Measurements from ENCODE around the gene SCRN1. TPM values are rescaled to one million over a fixed set of nuclear protein-coding genes. Genes with fewer than 3 reads are reported as not detected.

SCRN1 gene
- total RNA-seq, 2 experiments from 2014 or later: 12.0 to 12.2 TPM

DNA sequence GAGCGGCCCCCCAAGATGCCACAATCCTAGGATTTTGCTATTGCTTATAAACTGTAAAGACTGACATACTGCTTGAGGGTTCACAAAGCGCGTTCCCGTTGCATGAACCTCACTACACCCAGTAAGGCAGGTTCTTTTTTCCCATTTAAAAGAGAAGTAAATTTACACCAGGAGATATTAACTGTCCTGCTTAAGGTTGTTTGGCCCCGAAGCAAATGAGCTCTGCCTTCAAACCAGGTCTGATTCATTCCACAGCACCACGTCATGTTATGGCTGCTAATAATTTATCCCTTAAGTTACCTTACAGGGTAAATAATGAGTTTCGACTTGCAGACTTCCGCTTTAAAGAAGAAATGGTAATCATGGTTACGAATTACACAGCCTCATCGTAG is 37.5 kb upstream of the SCRN1 start:
- no peaks in the 10 kb centered on the region for H3K36me3 Mint-ChIP-seq (ENCODE audit: low read depth)
- H3K4me1 Mint-ChIP-seq (ENCODE audit: low read depth): peaks cover 29% of the 10 kb centered on the region
- DNase-seq (no peak), ATAC-seq (peak; percentile 3)
- no peaks in the 10 kb centered on the region for H3K27me3 Mint-ChIP-seq (ENCODE audit: low read depth)
- H3K27ac Mint-ChIP-seq: peak overlapping the region; percentile 86
- POLR2A ChIA-PET: interaction anchor here (0.6 to 0.8 kb wide), 2 partner anchors 122 to 832 kb away, joined by 3 to 4 read pairs; no protein-coding TSS in a partner anchor
- peak overlapping the region; percentile 86 for H3K4me3 Mint-ChIP-seq
- no peaks in the 10 kb centered on the region for H3K9me3 Mint-ChIP-seq (ENCODE audit: insufficient read depth)
- CTCF ChIA-PET: interaction anchor here (0.5 to 5.5 kb wide), 3 partner anchors 35 to 56 kb away, joined by 3 to 42 read pairs (median 4); no protein-coding TSS in a partner anchor

GRCh38 chr7:30026229-30027064 is 36.8 kb upstream of the SCRN1 start, which contains the start of gene FKBP14:
Gene FKBP14 (minus strand): TSS chr7:30026702. CDS start chr7:30026508, 194 bp downstream.
- POLR2A ChIA-PET: no interaction called here
- no peaks in the 10 kb centered on the region for H3K27me3 Mint-ChIP-seq (ENCODE audit: low read depth)
- no peaks in the 10 kb centered on the region for H3K36me3 Mint-ChIP-seq (ENCODE audit: low read depth)
- peak within 1 kb of the TSS; percentile 86 for H3K27ac Mint-ChIP-seq
- H3K9me3 Mint-ChIP-seq (ENCODE audit: insufficient read depth): no peaks in the 10 kb centered on the region
- DNase-seq: peak; percentile 95
- peaks cover 29% of the 10 kb centered on the region for H3K4me1 Mint-ChIP-seq (ENCODE audit: low read depth)
- CTCF ChIA-PET: interaction anchor here (0.9 kb wide), 1 partner anchor 36 kb away, joined by 4 read pairs; no protein-coding TSS in a partner anchor
- ATAC-seq: peak; percentile 89
- H3K4me3 Mint-ChIP-seq: peak within 1 kb of the TSS; percentile 86

GRCh38 chr7:30023524-30023923 is 33.9 kb upstream of the SCRN1 start:
- H3K9me3 Mint-ChIP-seq (ENCODE audit: insufficient read depth): no peaks in the 10 kb centered on the region
- no peak overlapping the region for H3K27ac Mint-ChIP-seq
- no peak overlapping the region for H3K4me3 Mint-ChIP-seq
- ATAC-seq: no peak
- DNase-seq: no peak
- peaks cover 33% of the 10 kb centered on the region for H3K4me1 Mint-ChIP-seq (ENCODE audit: low read depth)
- peaks cover 3% of the 10 kb centered on the region for H3K36me3 Mint-ChIP-seq (ENCODE audit: low read depth)
- H3K27me3 Mint-ChIP-seq (ENCODE audit: low read depth): no peaks in the 10 kb centered on the region
- ChIA-PET POLR2A (no interaction called here), CTCF (interaction anchor here (0.9 to 1.5 kb wide), 2 partner anchors 38 to 41 kb away, joined by 3 to 7 read pairs; no protein-coding TSS in a partner anchor)

DNA sequence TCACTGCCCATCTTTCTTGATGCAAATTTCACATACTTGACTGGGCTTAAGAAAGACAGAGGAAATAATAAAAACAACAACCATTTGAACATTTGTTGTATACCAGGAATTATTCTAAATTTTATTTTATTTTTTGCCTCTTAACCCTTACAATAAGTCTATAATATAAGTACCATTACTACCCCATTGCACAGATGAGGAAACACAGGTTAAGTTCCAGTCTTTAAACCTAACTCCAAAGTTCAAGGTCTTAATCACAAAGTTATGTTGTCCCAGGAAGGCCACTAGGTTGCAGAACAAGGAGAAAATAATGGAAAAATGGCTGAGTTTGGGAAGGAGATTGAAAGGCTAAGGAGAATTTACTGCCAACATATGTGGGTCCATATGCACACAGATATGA is 33.4 kb upstream of the SCRN1 start:
- DNase-seq (no peak), ATAC-seq (no peak)
- Mint-ChIP-seq H3K27ac (no peak overlapping the region), H3K27me3 (ENCODE audit: low read depth) (no peaks in the 10 kb centered on the region), H3K9me3 (ENCODE audit: insufficient read depth) (no peaks in the 10 kb centered on the region), H3K4me3 (no peak overlapping the region), H3K4me1 (ENCODE audit: low read depth) (peaks cover 32% of the 10 kb centered on the region), H3K36me3 (ENCODE audit: low read depth) (peaks cover 5% of the 10 kb centered on the region)
- CTCF ChIA-PET: interaction anchor here (1.5 kb wide), 1 partner anchor 39 kb away, joined by 7 read pairs; no protein-coding TSS in a partner anchor
- POLR2A ChIA-PET: no interaction called here

GRCh38 chr7:30020535-30020934 is 30.9 kb upstream of the SCRN1 start:
- Mint-ChIP-seq H3K4me1 (ENCODE audit: low read depth) (peaks cover 20% of the 10 kb centered on the region), H3K9me3 (ENCODE audit: insufficient read depth) (no peaks in the 10 kb centered on the region), H3K4me3 (no peak overlapping the region), H3K27me3 (ENCODE audit: low read depth) (no peaks in the 10 kb centered on the region), H3K27ac (no peak overlapping the region), H3K36me3 (ENCODE audit: low read depth) (peaks cover 5% of the 10 kb centered on the region)
- POLR2A ChIA-PET: no interaction called here
- no peak for DNase-seq
- CTCF ChIA-PET: no interaction called here
- ATAC-seq: no peak

DNA sequence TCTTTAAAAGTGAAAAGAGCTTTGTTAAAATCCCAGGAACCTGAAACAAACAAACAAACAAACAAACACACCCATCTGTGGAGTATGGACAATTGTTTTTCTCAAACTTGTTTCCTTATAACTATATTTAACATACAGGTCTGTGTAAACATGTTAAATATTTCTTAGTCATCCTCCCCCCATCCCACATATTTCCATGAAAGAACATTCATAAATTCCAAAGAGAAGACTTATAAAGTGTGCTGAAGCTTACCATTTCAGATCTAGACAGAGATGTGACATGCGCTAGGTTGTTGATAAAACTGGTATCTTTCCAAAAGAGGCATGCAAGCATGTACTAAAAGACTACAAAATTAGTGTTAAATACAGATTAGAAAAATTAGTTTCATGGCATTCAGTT is 30.4 kb upstream of the SCRN1 start:
- no peak for DNase-seq
- ATAC-seq: no peak
- ChIA-PET CTCF (interaction anchor here (0.6 to 1.4 kb wide), 2 partner anchors 21 to 42 kb away, joined by 3 to 7 read pairs; no protein-coding TSS in a partner anchor), POLR2A (no interaction called here)
- H3K27ac Mint-ChIP-seq: no peak overlapping the region
- no peaks in the 10 kb centered on the region for H3K27me3 Mint-ChIP-seq (ENCODE audit: low read depth)
- no peak overlapping the region for H3K4me3 Mint-ChIP-seq
- no peaks in the 10 kb centered on the region for H3K9me3 Mint-ChIP-seq (ENCODE audit: insufficient read depth)
- H3K4me1 Mint-ChIP-seq (ENCODE audit: low read depth): peaks cover 14% of the 10 kb centered on the region
- H3K36me3 Mint-ChIP-seq (ENCODE audit: low read depth): peaks cover 5% of the 10 kb centered on the region

DNA sequence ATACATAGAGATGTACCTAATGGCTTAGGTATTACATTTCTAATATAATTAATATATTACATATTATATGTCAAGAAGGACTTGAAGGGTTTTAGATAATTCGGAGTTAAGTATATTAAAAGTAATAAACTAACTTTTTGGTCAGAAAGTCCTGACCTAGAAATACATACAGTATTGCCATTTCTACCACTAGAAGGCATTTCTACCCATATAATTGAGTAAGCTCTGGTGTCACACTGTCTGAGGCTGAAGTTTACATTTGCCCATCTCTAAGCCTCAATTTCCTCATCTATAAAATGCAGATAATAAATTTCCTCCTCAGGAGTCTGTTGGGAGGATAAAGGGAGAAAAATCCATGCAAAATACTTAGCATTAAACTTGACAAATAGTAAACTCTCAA is 29.8 kb upstream of the SCRN1 start:
- ChIA-PET POLR2A (no interaction called here), CTCF (interaction anchor here (0.6 to 1.4 kb wide), 2 partner anchors 22 to 43 kb away, joined by 3 to 7 read pairs; no protein-coding TSS in a partner anchor)
- DNase-seq: no peak
- Mint-ChIP-seq H3K4me1 (ENCODE audit: low read depth) (peaks cover 9% of the 10 kb centered on the region), H3K27me3 (ENCODE audit: low read depth) (no peaks in the 10 kb centered on the region), H3K9me3 (ENCODE audit: insufficient read depth) (no peaks in the 10 kb centered on the region), H3K27ac (no peak overlapping the region), H3K36me3 (ENCODE audit: low read depth) (peaks cover 7% of the 10 kb centered on the region), H3K4me3 (no peak overlapping the region)
- ATAC-seq: no peak

GRCh38 chr7:30018451-30018850 is 28.9 kb upstream of the SCRN1 start:
- CTCF ChIA-PET: no interaction called here

GRCh38 chr7:30012757-30013156 is 23.2 kb upstream of the SCRN1 start:
- H3K4me3 Mint-ChIP-seq: no peak overlapping the region
- no peaks in the 10 kb centered on the region for H3K4me1 Mint-ChIP-seq (ENCODE audit: low read depth)
- no peaks in the 10 kb centered on the region for H3K9me3 Mint-ChIP-seq (ENCODE audit: insufficient read depth)
- no peak overlapping the region for H3K27ac Mint-ChIP-seq
- peaks cover 5% of the 10 kb centered on the region for H3K36me3 Mint-ChIP-seq (ENCODE audit: low read depth)
- ChIA-PET POLR2A (no interaction called here), CTCF (no interaction called here)
- DNase-seq: no peak
- ATAC-seq: no peak
- no peaks in the 10 kb centered on the region for H3K27me3 Mint-ChIP-seq (ENCODE audit: low read depth)

More at GRCh38 chr7:30018451-30018850, 28.9 kb upstream of the SCRN1 start:
- ATAC-seq (no peak), DNase-seq (no peak)
- no peak overlapping the region for H3K27ac Mint-ChIP-seq
- H3K36me3 Mint-ChIP-seq (ENCODE audit: low read depth): peaks cover 7% of the 10 kb centered on the region
- H3K4me3 Mint-ChIP-seq: no peak overlapping the region
- POLR2A ChIA-PET: no interaction called here
- no peaks in the 10 kb centered on the region for H3K27me3 Mint-ChIP-seq (ENCODE audit: low read depth)
- no peaks in the 10 kb centered on the region for H3K9me3 Mint-ChIP-seq (ENCODE audit: insufficient read depth)
- peaks cover 4% of the 10 kb centered on the region for H3K4me1 Mint-ChIP-seq (ENCODE audit: low read depth)

DNA sequence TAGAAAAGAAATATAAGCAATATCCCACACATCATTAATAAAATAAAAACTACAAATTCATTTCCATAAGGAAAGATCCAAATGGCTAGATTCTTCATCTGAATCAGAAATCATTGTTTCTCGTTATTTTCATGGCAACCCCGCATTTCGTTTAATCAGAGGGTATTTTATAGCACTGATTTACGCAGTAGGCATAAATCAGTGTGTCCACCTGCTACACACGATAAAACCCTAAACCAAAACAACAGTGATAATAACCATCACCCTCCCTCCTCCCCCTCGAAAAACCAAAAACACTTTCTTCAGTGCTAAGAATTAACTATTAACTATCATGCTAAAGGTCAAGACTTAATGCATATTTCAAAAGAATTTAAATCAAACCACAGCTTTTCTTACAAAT is 20.4 kb upstream of the SCRN1 start:
- H3K4me3 Mint-ChIP-seq: no peak overlapping the region
- no peaks in the 10 kb centered on the region for H3K4me1 Mint-ChIP-seq (ENCODE audit: low read depth)
- no peaks in the 10 kb centered on the region for H3K9me3 Mint-ChIP-seq (ENCODE audit: insufficient read depth)
- H3K27me3 Mint-ChIP-seq (ENCODE audit: low read depth): peaks cover 2% of the 10 kb centered on the region
- ATAC-seq: no peak
- ChIA-PET POLR2A (no interaction called here), CTCF (no interaction called here)
- H3K36me3 Mint-ChIP-seq (ENCODE audit: low read depth): peaks cover 5% of the 10 kb centered on the region
- no peak overlapping the region for H3K27ac Mint-ChIP-seq
- no peak for DNase-seq

- CTCF ChIA-PET: interaction anchor here (1.0 kb wide), 1 partner anchor 57 kb away, joined by 3 read pairs; no protein-coding TSS in a partner anchor
- Mint-ChIP-seq H3K27me3 (ENCODE audit: low read depth) (peaks cover 14% of the 10 kb centered on the region), H3K36me3 (ENCODE audit: low read depth) (no peaks in the 10 kb centered on the region), H3K4me3 (no peak overlapping the region), H3K4me1 (ENCODE audit: low read depth) (no peaks in the 10 kb centered on the region), H3K9me3 (ENCODE audit: insufficient read depth) (no peaks in the 10 kb centered on the region), H3K27ac (no peak overlapping the region)
- POLR2A ChIA-PET: no interaction called here
- DNase-seq (no peak), ATAC-seq (no peak)
These were observed 15.9 kb upstream of the SCRN1 start for GRCh38 chr7:30005464-30005863.

- H3K9me3 Mint-ChIP-seq (ENCODE audit: insufficient read depth): no peaks in the 10 kb centered on the region
- POLR2A ChIA-PET: no interaction called here
- H3K4me3 Mint-ChIP-seq: no peak overlapping the region
- ATAC-seq (no peak), DNase-seq (no peak)
- CTCF ChIA-PET: interaction anchor here (1.8 kb wide), 1 partner anchor 81 kb away, joined by 6 read pairs; no protein-coding TSS in a partner anchor
- no peaks in the 10 kb centered on the region for H3K36me3 Mint-ChIP-seq (ENCODE audit: low read depth)
- H3K4me1 Mint-ChIP-seq (ENCODE audit: low read depth): no peaks in the 10 kb centered on the region
- peaks cover 19% of the 10 kb centered on the region for H3K27me3 Mint-ChIP-seq (ENCODE audit: low read depth)
- H3K27ac Mint-ChIP-seq: no peak overlapping the region
These were observed 13.5 kb upstream of the SCRN1 start for GRCh38 chr7:30003098-30003497.

All from activated CD8-positive, alpha-beta T cell treated with anti-CD3 and anti-CD28 coated beads, Interleukin-2, amount 10 ng/mL, durations not matched to agents 7 days and 5 days (primary cell).